PFSK-1 (cell line): Measurements from ENCODE around the gene PCBP4.

Experiments
- POLR2AphosphoS5 ChIP-seq: IDR thresholded peaks from 2 replicates; pipeline ENCODE4 v1.6.1; 2012; ENCODE audit warnings: low read depth, mild to moderate bottlenecking, control low read depth, low read length, moderate library complexity
- REST ChIP-seq, 2 experiments: IDR thresholded peaks; 2 replicates each; pipeline versions ENCODE4 v1.6.1 to v1.8.0; 2011 to 2012; ENCODE audit warnings: low read depth in 2 of 2, low read length in 2 of 2, control low read depth in 1 of 2, inconsistent platforms in 1 of 2, mild to moderate bottlenecking in 1 of 2, moderate library complexity in 1 of 2; ENCODE audit not compliant: insufficient read depth in 1 of 2

- TF ChIP-seq REST (IDR thresholded peaks at IDR 0.05; ENCODE audit: insufficient read depth in 1 of 2, low read depth in 2 of 2, low read length in 2 of 2) (no peak), POLR2AphosphoS5 (no peak)
Observed at GRCh38 chr3:51958603-51959521, 8.4 kb downstream of the PCBP4 start.
